B cell (primary cell): ENCODE results near the gene PDCD1LG2. TPM values are rescaled to one million over a fixed set of nuclear protein-coding genes. Genes with fewer than 3 reads are reported as not detected.

Experiments used
- ATAC-seq: fragments of 200-7000 bp; cut with Tn5 transposase; one replicate; pipeline ENCODE4 v1.10.0; 2021; ENCODE audit warnings: low read depth, mild to moderate bottlenecking, moderate number of reproducible peaks, moderate library complexity
- CTCF ChIA-PET: fragments of 350-600 bp; sonication (Branson Sonifier 250); formaldehyde crosslinking; loops from one replicate; lab custom pipeline; 2021; ENCODE audit warnings: antibody characterized with exemption, inconsistent platforms; lab: Charles Lee
- POLR2A ChIA-PET: fragments of 350-600 bp; sonication (Branson Sonifier 250); formaldehyde crosslinking; loops from one replicate; lab custom pipeline; 2021; ENCODE audit warnings: antibody characterized with exemption; lab: Charles Lee
- DNase-seq: peaks from one replicate; pipeline ENCODE4 v3.0.0; 2013
- H2AFZ ChIP-seq: 2 replicates; pipeline ENCODE4 v1.6.1; 2012; ENCODE audit warnings: mild to moderate bottlenecking, low read depth, low read length; ENCODE audit not compliant: insufficient read depth, poor library complexity, severe bottlenecking
- H3K27ac ChIP-seq, 2 donors: 1 replicate in 1 of 2; 2 replicates in 1 of 2; pipeline ENCODE4 v1.5.1; 2012 to 2013; ENCODE audit warnings: low read length in 2 of 2, mild to moderate bottlenecking in 2 of 2, moderate library complexity in 1 of 2
- H3K27me3 ChIP-seq, 4 experiments: fragments of 200-600 bp in 1 of 4; sonication (generic) in 1 of 4; replicated peaks in 1 of 4; 1 replicate in 2 of 4; 2 replicates in 2 of 4; pipeline versions ENCODE4 v1.6.1 to v1.7.0; 2013 to 2016; ENCODE audit warnings: low read length in 3 of 4, mild to moderate bottlenecking in 2 of 4, mixed read lengths in 1 of 4, moderate library complexity in 1 of 4; ENCODE audit not compliant: insufficient read depth in 4 of 4, control insufficient read depth in 3 of 4; ENCODE audit errors: control extremely low read depth in 1 of 4
- H3K36me3 ChIP-seq, 2 experiments: replicated peaks in 1 of 2; 1 replicate in 1 of 2; 2 replicates in 1 of 2; pipeline versions ENCODE4 v1.6.1 to v1.7.1; 2013; ENCODE audit warnings: low read length in 1 of 2; ENCODE audit not compliant: insufficient read depth in 2 of 2, control insufficient read depth in 1 of 2; ENCODE audit errors: control extremely low read depth in 1 of 2, extremely low read depth in 1 of 2
- H3K4me1 ChIP-seq, 2 donors: fragments of 200-600 bp in 1 of 2; sonication (generic) in 1 of 2; 1 replicate in 1 of 2; 2 replicates in 1 of 2; pipeline versions ENCODE4 v1.5.1 to v1.6.1; 2013 to 2017; ENCODE audit warnings: low read length in 2 of 2; ENCODE audit not compliant: control insufficient read depth in 2 of 2, insufficient read depth in 2 of 2
- H3K4me2 ChIP-seq: replicated peaks from 2 replicates; pipeline ENCODE3; 2012; ENCODE audit warnings: mild to moderate bottlenecking, low read depth, low read length; ENCODE audit not compliant: poor library complexity, severe bottlenecking
- H3K4me3 ChIP-seq, 5 experiments: fragments of 200-600 bp in 1 of 5; sonication (generic) in 1 of 5; 1 replicate in 3 of 5; 2 replicates in 2 of 5; pipeline versions ENCODE4 v1.5.1 to v1.7.0; 2011 to 2016; ENCODE audit warnings: low read length in 4 of 5, mild to moderate bottlenecking in 4 of 5, low read depth in 2 of 5, control low read depth in 1 of 5, moderate library complexity in 1 of 5; ENCODE audit not compliant: insufficient read depth in 1 of 5; ENCODE audit errors: control extremely low read depth in 1 of 5, extremely low read depth in 1 of 5
- H3K79me2 ChIP-seq: fragments of 200-600 bp; sonication (generic); one replicate; pipeline ENCODE4 v1.6.0; 2016; ENCODE audit warnings: low read length; ENCODE audit not compliant: control insufficient read depth, insufficient read depth
- H3K9ac ChIP-seq: fragments of 200-600 bp; sonication (generic); 2 replicates; pipeline ENCODE4 v1.6.1; 2017; ENCODE audit warnings: mild to moderate bottlenecking, low read length, moderate library complexity
- H3K9me3 ChIP-seq, 3 donors: one replicate each; pipeline versions ENCODE4 v1.6.1 to v1.7.1; 2013; ENCODE audit warnings: low read length in 2 of 3; ENCODE audit not compliant: control insufficient read depth in 2 of 3, insufficient read depth in 1 of 3; ENCODE audit errors: control extremely low read depth in 1 of 3
- H4K20me1 ChIP-seq: 2 replicates; pipeline ENCODE4 v1.6.0; 2012; ENCODE audit warnings: mild to moderate bottlenecking, low read length; ENCODE audit not compliant: insufficient read depth, control insufficient read depth, poor library complexity, severe bottlenecking
- H3K27ac Mint-ChIP-seq: one replicate; pipeline ENCODE4 v1.8.0; 2021; ENCODE audit warnings: mixed read lengths
- H3K27me3 Mint-ChIP-seq: one replicate; pipeline ENCODE4 v1.8.0; 2021; ENCODE audit warnings: mixed read lengths
- H3K4me1 Mint-ChIP-seq: one replicate; pipeline ENCODE4 v1.8.0; 2021; ENCODE audit warnings: mixed read lengths
- H3K4me3 Mint-ChIP-seq: one replicate; pipeline ENCODE4 v1.8.0; 2021; ENCODE audit warnings: mixed read lengths
- H3K9me3 Mint-ChIP-seq: one replicate; pipeline ENCODE4 v1.8.0; 2022; ENCODE audit warnings: mixed read lengths; ENCODE audit not compliant: insufficient read depth
- EZH2 ChIP-seq: IDR thresholded peaks from 2 replicates; pipeline ENCODE4 v1.6.1; 2012; ENCODE audit warnings: borderline replicate concordance, low read depth, mild to moderate bottlenecking, moderate library complexity, low read length; ENCODE audit not compliant: insufficient read depth, poor library complexity, severe bottlenecking
- WGBS: methylation state at CpG from one replicate; pipeline ENCODE4 v1.1.5; 2013; ENCODE audit warnings: missing lambda C conversion rate; ENCODE audit not compliant: insufficient coverage; 5-methylcytosine and 5-hydroxymethylcytosine counted together
- intact Hi-C: fragments of 100-400 bp; cut with micrococcal nuclease; formaldehyde crosslinking; loops from one replicate; pipeline ENCODE4 v1.10.0; 2022
- polyA plus RNA-seq: library from polyadenylated mRNA; depleted of rRNA; stranded (reverse); fragments of >200 nt; gene quantifications from 2 replicates; pipeline ENCODE4 v1.2.3, GENCODE V29; 2012
- total RNA-seq, 2 donors: library from RNA; stranded (reverse); fragments of 120-200 nt in 1 of 2; gene quantifications; 1 replicate in 1 of 2; 2 replicates in 1 of 2; pipeline versions ENCODE4 v1.2.3 to v1.2.4, GENCODE V29; 2013 to 2022
- TF ChIP-seq, protein P1 (sequence below): fragments of 200-600 bp; IDR thresholded peaks from one replicate; pipeline ENCODE4 v1.8.0; 2022; ENCODE audit warnings: antibody characterized with exemption, mild to moderate bottlenecking

PDCD1LG2 gene
- total and polyA plus RNA-seq, 2 donors (not counting 1 experiment from before 2014, with no cell fraction given), result 0.67 TPM; not detected in 1

DNA sequence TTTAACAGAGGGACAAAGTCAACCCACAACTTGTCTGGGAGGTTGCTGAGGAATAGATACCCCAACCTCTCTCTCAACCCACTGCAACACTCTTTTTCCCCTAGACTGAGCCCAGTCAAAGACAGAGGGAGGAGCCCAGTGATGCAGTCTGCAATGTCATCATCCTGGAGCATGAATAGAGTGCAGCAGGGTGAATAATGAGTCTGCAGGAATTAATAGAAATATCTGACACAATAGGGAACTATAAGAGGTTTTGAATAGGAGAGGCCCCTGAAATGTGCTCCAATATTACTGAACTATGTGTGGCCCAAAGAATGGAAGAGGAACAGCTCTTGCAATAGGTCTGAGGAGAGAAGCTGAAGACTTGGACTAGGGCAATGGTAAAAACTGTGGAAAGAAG, 59.1 kb downstream of the PDCD1LG2 start:
- TF ChIP-seq, protein P1, sequence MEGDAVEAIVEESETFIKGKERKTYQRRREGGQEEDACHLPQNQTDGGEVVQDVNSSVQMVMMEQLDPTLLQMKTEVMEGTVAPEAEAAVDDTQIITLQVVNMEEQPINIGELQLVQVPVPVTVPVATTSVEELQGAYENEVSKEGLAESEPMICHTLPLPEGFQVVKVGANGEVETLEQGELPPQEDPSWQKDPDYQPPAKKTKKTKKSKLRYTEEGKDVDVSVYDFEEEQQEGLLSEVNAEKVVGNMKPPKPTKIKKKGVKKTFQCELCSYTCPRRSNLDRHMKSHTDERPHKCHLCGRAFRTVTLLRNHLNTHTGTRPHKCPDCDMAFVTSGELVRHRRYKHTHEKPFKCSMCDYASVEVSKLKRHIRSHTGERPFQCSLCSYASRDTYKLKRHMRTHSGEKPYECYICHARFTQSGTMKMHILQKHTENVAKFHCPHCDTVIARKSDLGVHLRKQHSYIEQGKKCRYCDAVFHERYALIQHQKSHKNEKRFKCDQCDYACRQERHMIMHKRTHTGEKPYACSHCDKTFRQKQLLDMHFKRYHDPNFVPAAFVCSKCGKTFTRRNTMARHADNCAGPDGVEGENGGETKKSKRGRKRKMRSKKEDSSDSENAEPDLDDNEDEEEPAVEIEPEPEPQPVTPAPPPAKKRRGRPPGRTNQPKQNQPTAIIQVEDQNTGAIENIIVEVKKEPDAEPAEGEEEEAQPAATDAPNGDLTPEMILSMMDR, result no peak
- TF ChIP-seq EZH2, result no peak
- peaks cover 15% of the 10 kb centered on the region for H3K4me1 Mint-ChIP-seq
- no peak overlapping the region for H3K4me3 ChIP-seq
- no peaks in the 10 kb centered on the region for H3K27me3 Mint-ChIP-seq
- no peaks in the 10 kb centered on the region for H3K27me3 ChIP-seq
- intact Hi-C loops, result no loop called here
- CTCF ChIA-PET, result interaction anchor here (0.7 to 1.2 kb wide), 2 partner anchors 14 to 127 kb away, joined by 3 read pairs; no protein-coding TSS in a partner anchor
- POLR2A ChIA-PET, result no interaction called here
- no peaks in the 10 kb centered on the region for H3K9me3 ChIP-seq
- peaks cover 5 to 11% of the 10 kb centered on the region in 2 donors for H3K4me1 ChIP-seq
- H3K79me2 ChIP-seq, result no peaks in the 10 kb centered on the region
- H3K4me3 Mint-ChIP-seq, result no peak overlapping the region
- ATAC-seq, result no peak
- DNase-seq, result no peak
- H3K9ac ChIP-seq, result no peak overlapping the region
- H3K36me3 ChIP-seq, result no peaks in the 10 kb centered on the region
- H3K4me2 ChIP-seq, result no peak overlapping the region
- H4K20me1 ChIP-seq, result no peaks in the 10 kb centered on the region
- no peaks in the 10 kb centered on the region for H3K9me3 Mint-ChIP-seq
- no peak overlapping the region for H3K27ac Mint-ChIP-seq
- H2AFZ ChIP-seq, result no peak overlapping the region
- no peak overlapping the region for H3K27ac ChIP-seq

DNA sequence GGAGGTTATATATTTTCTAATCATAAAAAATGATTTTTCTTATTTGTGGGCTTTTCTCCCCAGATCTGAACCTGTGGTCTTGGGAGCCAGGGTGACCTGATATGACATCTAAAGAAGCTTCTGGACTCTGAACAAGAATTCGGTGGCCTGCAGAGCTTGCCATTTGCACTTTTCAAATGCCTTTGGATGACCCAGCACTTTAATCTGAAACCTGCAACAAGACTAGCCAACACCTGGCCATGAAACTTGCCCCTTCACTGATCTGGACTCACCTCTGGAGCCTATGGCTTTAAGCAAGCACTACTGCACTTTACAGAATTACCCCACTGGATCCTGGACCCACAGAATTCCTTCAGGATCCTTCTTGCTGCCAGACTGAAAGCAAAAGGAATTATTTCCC, 59.6 kb downstream of the PDCD1LG2 start:
- Histone ChIP-seq H3K4me3 (no peak overlapping the region), H3K4me1 (peaks cover 5 to 11% of the 10 kb centered on the region in 2 donors), H3K27me3 (no peaks in the 10 kb centered on the region), H3K9me3 (peaks cover 0 to 2% (median 0%) of the 10 kb centered on the region in 3 donors), H4K20me1 (no peaks in the 10 kb centered on the region), H2AFZ (no peak overlapping the region), H3K36me3 (no peaks in the 10 kb centered on the region), H3K4me2 (no peak overlapping the region), H3K27ac (no peak overlapping the region), H3K9ac (no peak overlapping the region), H3K79me2 (no peaks in the 10 kb centered on the region)
- H3K9me3 Mint-ChIP-seq, result no peaks in the 10 kb centered on the region
- no peak for TF ChIP-seq EZH2
- TF ChIP-seq, protein P1, result no peak
- WGBS, result 100% methylated on average over 1 of the region's 1 CpG
- ChIA-PET POLR2A (no interaction called here), CTCF (interaction anchor here (0.7 to 1.2 kb wide), 3 partner anchors 13 to 128 kb away, joined by 3 to 5 read pairs (median 3); partner anchors contain the start of gene CD274)
- H3K27ac Mint-ChIP-seq, result no peak overlapping the region
- H3K4me1 Mint-ChIP-seq, result peaks cover 15% of the 10 kb centered on the region
- H3K27me3 Mint-ChIP-seq, result no peaks in the 10 kb centered on the region
- H3K4me3 Mint-ChIP-seq, result no peak overlapping the region
- intact Hi-C loops, result no loop called here
- DNase-seq (no peak), ATAC-seq (no peak)
